Measurements from ENCODE around the gene SYCE1L. TPM values are rescaled to one million over a fixed set of nuclear protein-coding genes. Genes with fewer than 3 reads are reported as not detected.

Gene SYCE1L
- total and polyA plus RNA-seq, 2 of the 4 experiments (the other 2 are of a cell fraction), result 0.10 TPM; not detected in 1

DNA sequence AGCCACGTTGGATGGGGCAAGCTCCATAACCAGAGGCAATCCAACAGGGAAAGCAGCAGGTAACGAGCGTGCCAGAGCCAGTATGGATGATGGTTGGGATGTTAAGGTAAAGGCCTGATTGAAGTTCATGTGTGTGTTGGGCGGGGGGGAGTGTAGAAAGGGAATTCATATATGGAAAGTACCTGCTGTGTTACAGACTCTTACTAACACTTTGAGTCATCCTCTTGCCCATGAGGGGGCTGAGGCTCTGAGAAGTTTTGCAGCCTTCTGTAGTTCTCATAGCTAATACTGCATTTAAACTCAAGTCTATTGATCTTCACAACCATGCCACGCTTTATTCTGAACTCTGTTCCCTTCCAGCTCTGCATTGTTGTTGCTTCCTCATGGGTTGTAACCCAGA is 28.5 kb downstream of the SYCE1L start:
- WGBS, 2 experiments (ENCODE audit: extremely low coverage in 2 of 2, insufficient read length in 1 of 2), result 60% methylated on average over 1 of the region's 5 CpGs; no CpG with 5 or more reads in 1 of the 2 experiments
- intact Hi-C loops (cut with micrococcal nuclease), result no loop called here
- H3K27ac ChIP-seq (ENCODE audit: insufficient read depth, low read length), result no peak overlapping the region
- H3K23ac ChIP-seq (ENCODE audit: low read depth, low read length), result no peak overlapping the region
- no peaks in the 10 kb centered on the region; the same call in 1 of the 2 replicates for H4K20me1 ChIP-seq (ENCODE audit: insufficient read depth, low read length)
- H2BK15ac ChIP-seq (ENCODE audit: low read depth, low read length), result no peak overlapping the region
- H2AK5ac ChIP-seq (ENCODE audit: low read depth, low read length), result no peak overlapping the region
- H2BK5ac ChIP-seq (ENCODE audit: low read depth, low read length, poor library complexity, severe bottlenecking), result no peak overlapping the region
- ChIA-PET POLR2A (ENCODE audit: unreplicated experiment) (no interaction called here), CTCF (no interaction called here)
- H4K91ac ChIP-seq (ENCODE audit: insufficient read depth, low read depth, low read length), result no peak overlapping the region
- H4K5ac ChIP-seq (ENCODE audit: low read depth, low read length), result no peak overlapping the region
- H2BK120ac ChIP-seq (ENCODE audit: low read depth, low read length), result no peak overlapping the region
- dilution Hi-C loops (cut with HindIII; ENCODE audit: low sequenced_read_pairs, unreplicated experiment), result loop anchor here (25.0 kb wide), 1 partner anchor 360 kb away; no protein-coding TSS in a partner anchor
- H2AFZ ChIP-seq (replicated peaks; ENCODE audit: low read length, poor library complexity), result no peak overlapping the region
- no peak overlapping the region for H3K18ac ChIP-seq (ENCODE audit: low read depth, low read length)
- no peak for DNase-seq
- H3K4ac ChIP-seq (ENCODE audit: low read depth, low read length), result no peak overlapping the region
- no peak overlapping the region for H3K56ac ChIP-seq (ENCODE audit: extremely low read depth, insufficient read depth, low read length)
- H3K4me2 ChIP-seq (ENCODE audit: low read depth, low read length), result no peak overlapping the region
- no peak overlapping the region for H3K9ac ChIP-seq (ENCODE audit: low read depth, low read length)
- no peaks in the 10 kb centered on the region for H3K36me3 ChIP-seq (ENCODE audit: control insufficient read depth, insufficient read depth, low read length)
- H4K8ac ChIP-seq (ENCODE audit: low read depth in 2 of 2, low read length in 2 of 2), result no peak overlapping the region
- TF ChIP-seq SMC3 (IDR thresholded peaks at IDR 0.05; ENCODE audit: low read depth, low read length), result no peak
- no peak for TF ChIP-seq MAZ (IDR thresholded peaks at IDR 0.05; ENCODE audit: borderline replicate concordance, low read depth, low read length)
- TF ChIP-seq RFX5 (IDR thresholded peaks at IDR 0.05; ENCODE audit: low read depth, low read length), result no peak
- no peak for TF ChIP-seq MXI1 (IDR thresholded peaks at IDR 0.05; ENCODE audit: borderline replicate concordance, low read depth, low read length)
- TF ChIP-seq, protein P1, sequence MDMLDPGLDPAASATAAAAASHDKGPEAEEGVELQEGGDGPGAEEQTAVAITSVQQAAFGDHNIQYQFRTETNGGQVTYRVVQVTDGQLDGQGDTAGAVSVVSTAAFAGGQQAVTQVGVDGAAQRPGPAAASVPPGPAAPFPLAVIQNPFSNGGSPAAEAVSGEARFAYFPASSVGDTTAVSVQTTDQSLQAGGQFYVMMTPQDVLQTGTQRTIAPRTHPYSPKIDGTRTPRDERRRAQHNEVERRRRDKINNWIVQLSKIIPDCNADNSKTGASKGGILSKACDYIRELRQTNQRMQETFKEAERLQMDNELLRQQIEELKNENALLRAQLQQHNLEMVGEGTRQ (IDR thresholded peaks at IDR 0.05; ENCODE audit: low read depth, low read length), result no peak
- TF ChIP-seq CEBPB (IDR thresholded peaks at IDR 0.05; ENCODE audit: low read depth, low read length), result no peak
- TF ChIP-seq POLR2A (IDR thresholded peaks at IDR 0.05; ENCODE audit: low read depth, low read length), result no peak
- no peak for TF ChIP-seq RAD21 (IDR thresholded peaks at IDR 0.05; ENCODE audit: low read length)
- no peak for TF ChIP-seq BHLHE40 (IDR thresholded peaks at IDR 0.05; ENCODE audit: low read depth, low read length)
- TF ChIP-seq, protein P2, sequence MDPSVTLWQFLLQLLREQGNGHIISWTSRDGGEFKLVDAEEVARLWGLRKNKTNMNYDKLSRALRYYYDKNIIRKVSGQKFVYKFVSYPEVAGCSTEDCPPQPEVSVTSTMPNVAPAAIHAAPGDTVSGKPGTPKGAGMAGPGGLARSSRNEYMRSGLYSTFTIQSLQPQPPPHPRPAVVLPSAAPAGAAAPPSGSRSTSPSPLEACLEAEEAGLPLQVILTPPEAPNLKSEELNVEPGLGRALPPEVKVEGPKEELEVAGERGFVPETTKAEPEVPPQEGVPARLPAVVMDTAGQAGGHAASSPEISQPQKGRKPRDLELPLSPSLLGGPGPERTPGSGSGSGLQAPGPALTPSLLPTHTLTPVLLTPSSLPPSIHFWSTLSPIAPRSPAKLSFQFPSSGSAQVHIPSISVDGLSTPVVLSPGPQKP (IDR thresholded peaks at IDR 0.05; ENCODE audit: borderline replicate concordance, low read depth, low read length), result no peak
- no peak for TF ChIP-seq NFE2L2 (IDR thresholded peaks at IDR 0.05; ENCODE audit: low read depth, low read length)
- H3K14ac ChIP-seq (replicated peaks; ENCODE audit: low read depth, low read length), result no peak overlapping the region
- no peaks in the 10 kb centered on the region for H3K9me3 ChIP-seq (ENCODE audit: control insufficient read depth, insufficient read depth, low read length)
- ATAC-seq (ENCODE audit: low read depth), result no peak
- H2BK20ac ChIP-seq (ENCODE audit: low read depth, low read length), result no peak overlapping the region
- H2AK9ac ChIP-seq (replicated peaks; ENCODE audit: low read depth, low read length, poor library complexity), result no peak overlapping the region
- H3K79me1 ChIP-seq (ENCODE audit: low read depth in 1 of 2, low read length in 2 of 2), result no peaks in the 10 kb centered on the region
- peaks cover 10% of the 10 kb centered on the region for H3K27me3 ChIP-seq (ENCODE audit: control insufficient read depth, insufficient read depth, low read length)
- in situ Hi-C loops (cut with MboI; ENCODE audit: low sequenced_read_pairs), result loop anchor here (25.0 kb wide), 1 partner anchor 785 kb away; the partner anchor contains the start of gene CLEC3A
- no peaks in the 10 kb centered on the region for H3K9me1 ChIP-seq (ENCODE audit: insufficient read depth, low read length)
- no peak overlapping the region for H3K4me3 ChIP-seq (ENCODE audit: insufficient read depth, low read depth, low read length)
- H3K4me1 ChIP-seq (ENCODE audit: control insufficient read depth, insufficient read depth, low read length), result no peaks in the 10 kb centered on the region
- BruUV-seq (replicated peaks), result no TSS peak

All from IMR-90 (cell line).